Left lobe of liver (tissue), 2 donors: ENCODE data around the gene TOMM7. TPM values are rescaled to one million over a fixed set of nuclear protein-coding genes. Genes with fewer than 3 reads are reported as not detected.
A peak's percentile ranks its signal among the peaks of the same experiment; 100 is the strongest.
"Not testable (repeated sequence)": the region's sequence is repeated elsewhere in the genome, so short reads cannot be mapped to it uniquely, and the experiment has no call there.

Source experiments
- ATAC-seq: fragments of 200-7000 bp; cut with Tn5 transposase; one replicate; pipeline ENCODE4 v1.9.1; 2020; ENCODE audit warnings: mild to moderate bottlenecking, moderate library complexity
- DNase-seq: peaks from one replicate; pipeline ENCODE4 v3.0.0-alpha.2; 2020; ENCODE audit warnings: low spot score
- total RNA-seq: library from RNA; stranded (reverse); gene quantifications from one replicate; pipeline ENCODE4 v1.2.1, GENCODE V29; 2021
- donor health status: DM: no; HTN: no; CAD: no; lungs with moderate emphysema.
- donor health status: DM: no; HTN: yes; CAD: no.

Gene TOMM7
- total RNA-seq, 1 donor from 2014 or later, result 146 TPM

DNA sequence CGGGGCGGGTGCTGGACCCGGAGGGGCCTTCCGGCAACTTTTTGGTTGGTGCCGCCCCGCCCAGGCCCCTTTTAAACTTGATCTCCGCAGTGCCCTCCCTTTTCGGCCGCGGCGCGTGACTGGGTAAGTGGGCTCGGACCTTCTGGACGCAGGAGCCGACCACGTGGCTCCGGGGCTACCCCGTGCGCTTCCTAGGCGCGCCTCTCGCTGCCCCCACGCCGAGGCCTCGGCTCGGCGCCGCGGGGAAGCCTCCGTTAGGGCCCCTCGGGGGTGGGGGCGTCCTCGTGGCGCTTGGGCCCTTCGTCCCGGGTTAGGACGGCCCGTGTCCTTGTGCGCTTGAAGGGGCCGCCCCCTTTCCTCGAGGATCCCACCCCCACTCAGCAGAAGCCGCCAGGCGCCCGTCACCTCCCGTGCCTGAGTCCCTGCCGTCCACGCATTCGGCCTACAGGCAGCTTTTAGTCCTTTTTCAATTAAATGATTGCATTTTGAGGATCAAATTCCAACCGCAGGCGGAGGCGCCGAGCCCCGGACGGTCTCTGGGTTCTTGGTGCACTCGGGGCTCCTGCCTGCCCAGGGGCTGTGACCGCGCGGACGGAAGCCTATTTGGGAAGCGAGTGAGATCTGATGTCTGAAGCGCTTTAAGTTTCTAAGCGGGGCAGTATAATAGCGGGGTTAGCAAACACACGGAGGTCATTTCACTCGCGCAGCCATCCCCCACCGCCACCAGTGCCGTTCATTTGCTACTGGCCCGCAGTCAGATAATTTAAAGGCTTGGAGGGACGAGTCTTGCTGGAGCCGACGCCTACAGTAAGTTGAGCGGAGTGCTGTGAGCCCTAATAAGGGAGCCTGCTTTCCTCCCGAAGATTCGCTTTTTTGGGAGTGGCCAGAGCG is 31.8 kb upstream of the TOMM7 start:
- DNase-seq (peak; percentile 78), ATAC-seq (peak; percentile 93)

DNA sequence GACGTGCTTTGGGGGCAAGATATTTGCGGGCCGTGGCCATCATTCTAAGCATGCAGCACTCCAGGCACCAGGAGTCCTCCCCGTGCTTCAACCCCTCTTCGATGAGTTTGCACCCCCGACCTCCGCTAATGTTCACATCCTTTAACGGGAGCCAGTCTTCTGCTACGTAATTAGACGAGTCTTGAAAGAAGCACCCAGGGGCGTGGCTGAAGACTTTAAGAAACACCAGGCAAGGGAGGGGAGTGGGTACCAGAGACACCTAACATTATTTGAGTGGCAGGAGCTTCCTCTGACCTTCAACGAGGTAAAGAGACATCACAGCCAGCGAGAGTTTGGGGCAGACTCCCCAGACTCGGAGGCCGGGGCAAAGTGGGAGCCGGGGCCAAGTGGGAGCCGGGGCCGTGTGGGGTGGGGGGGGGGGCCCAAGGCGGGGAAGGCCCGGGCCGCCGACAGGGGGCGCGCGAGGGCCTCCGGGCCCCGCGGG is 31.1 kb upstream of the TOMM7 start:
- DNase-seq (no peak), ATAC-seq (no peak)

DNA sequence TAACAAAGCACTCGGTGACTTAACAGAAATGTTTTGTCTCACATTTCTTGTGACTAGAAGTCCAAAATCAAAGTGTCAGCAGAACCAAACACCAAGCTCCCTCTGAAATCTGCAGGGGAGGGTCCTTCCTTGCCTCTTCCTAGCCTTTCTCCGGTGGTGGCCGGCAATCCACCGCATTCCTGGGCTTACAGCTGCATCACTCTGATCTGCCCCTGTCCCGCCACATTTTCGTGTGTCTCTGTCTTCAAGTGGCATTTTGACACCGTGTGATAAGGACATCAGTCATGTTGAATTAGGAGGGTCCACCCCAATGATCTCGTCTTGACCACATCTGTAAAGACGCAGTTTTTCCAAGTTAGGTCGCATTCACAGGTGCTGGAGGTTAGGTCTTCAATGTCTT is 30.5 kb upstream of the TOMM7 start:
- ATAC-seq, result no peak
- DNase-seq, result no peak

DNA sequence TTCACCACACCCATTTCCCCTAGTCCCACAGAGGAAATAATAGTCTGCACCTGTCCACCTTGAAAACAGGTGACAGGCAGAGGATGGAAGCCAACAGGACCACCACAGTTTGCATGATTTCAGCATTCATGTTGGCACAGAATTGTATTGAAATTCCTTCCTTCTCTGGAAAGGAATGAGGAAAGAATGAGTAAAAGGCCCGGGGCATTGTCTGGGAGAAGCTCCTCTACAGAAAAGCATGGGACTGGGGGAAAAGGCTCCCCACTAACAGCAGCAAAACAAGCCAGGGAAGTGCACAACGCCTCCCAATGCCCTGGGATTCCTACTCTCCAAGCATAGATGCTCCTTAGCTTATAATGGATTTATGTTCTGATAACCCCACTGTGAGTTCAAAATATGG is 28.5 kb upstream of the TOMM7 start:
- no peak for DNase-seq
- no peak for ATAC-seq

DNA sequence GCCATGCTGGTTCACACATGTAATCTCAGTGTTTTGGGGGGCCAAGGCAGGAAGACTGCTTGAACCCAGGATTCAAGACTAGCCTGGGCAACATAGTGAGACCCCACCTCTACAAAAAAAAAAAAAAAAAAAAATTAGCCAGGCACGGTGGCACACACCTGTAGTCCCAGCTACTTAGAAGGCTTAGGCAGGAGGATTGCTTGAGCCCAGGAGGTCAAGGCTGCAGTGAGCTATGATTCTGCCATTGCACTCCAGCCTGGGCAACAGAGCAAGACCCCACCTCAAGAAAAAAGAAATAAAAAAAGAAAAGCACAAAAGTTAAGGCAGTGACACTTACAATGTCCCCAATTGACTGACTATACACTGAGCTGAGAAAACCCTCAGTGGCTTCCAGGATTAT is 27.7 kb upstream of the TOMM7 start:
- not testable (repeated sequence) for DNase-seq, ATAC-seq

DNA sequence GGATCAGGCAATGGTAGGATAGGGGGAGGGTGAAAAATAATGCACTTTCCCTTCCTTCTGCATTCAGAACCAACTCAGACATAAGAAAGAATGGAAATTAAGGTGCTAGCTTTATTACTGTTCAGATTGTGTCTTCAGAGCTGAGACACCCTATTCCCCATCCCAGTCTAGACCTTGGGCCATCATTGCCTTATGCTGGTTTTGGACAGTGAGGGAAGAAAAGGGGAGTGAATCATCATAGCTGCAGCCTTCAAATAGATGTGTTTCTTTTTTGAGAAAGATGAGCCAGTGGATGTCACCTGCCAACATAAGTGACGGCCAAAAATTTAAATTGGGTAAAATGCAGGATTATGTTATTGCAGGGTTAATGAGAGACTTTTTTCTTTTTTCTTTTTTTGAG is 27.0 kb upstream of the TOMM7 start:
- ATAC-seq (no peak), DNase-seq (no peak)

DNA sequence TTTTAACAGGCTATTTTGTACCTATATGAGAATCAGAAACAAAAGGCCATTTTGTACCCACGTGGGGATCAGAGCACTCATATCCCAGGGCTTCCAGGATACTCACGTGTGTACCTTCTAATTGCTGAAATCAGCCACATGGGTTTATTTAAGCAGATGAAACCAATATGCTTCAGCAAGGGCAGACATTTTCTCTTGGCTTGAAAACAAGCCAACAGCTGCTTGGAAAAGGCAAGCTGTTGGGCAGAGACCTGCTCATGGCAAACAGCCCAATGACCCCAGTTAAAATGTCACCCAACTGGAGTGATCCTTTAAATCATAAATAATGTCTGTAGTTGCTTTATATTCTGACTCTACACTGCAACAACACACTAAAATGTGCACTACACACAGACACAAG is 26.5 kb upstream of the TOMM7 start:
- ATAC-seq (no peak), DNase-seq (no peak)

DNA sequence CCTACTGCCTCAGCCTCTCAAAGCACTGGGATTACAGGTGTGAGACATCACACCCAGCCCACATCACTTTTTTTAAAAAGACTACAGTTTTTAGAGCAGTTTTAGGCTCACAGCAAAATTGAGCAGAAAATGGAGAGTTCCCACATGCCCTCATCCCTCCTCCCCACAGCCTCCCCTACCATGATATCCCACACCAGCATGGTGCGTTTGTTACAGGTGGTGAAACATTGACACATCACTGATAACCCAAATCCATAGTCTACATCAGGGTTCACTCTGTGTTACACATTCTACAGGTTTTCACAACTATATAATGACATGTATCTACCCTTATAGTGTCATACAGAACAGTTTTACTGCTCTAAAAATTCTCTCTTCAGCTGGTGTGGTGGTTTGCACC is 24.3 kb upstream of the TOMM7 start:
- ATAC-seq (no peak), DNase-seq (no peak)

DNA sequence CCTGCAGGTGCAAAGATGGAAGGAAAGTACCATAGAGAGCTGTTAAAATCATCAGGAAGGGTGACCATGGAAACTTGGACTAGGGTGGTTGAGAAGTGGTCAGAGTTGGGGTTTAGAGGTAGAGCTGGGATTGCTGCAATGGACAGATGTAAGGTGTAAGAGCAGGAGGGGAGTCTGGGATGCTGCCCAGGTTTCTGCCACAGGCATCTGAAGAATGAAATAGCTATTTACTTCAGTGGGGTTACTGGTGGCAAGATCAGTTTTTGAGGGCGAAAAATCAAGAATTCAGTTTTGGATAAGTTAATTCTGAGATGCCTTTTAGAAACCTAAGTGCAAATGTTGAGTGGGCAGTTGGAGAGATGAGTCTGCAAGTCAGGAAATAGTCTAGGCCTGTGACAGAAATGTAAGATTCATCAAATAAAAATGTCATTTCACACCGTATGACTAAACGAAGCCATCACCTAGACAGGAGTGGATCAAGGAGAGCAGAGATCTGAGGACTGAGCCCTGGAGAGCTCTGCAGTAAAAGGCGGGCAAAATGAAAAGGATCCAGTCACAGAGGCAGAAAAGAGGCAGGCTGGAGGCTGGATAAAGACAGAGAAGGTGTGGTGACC is 22.7 kb upstream of the TOMM7 start:
- ATAC-seq (no peak), DNase-seq (no peak)

DNA sequence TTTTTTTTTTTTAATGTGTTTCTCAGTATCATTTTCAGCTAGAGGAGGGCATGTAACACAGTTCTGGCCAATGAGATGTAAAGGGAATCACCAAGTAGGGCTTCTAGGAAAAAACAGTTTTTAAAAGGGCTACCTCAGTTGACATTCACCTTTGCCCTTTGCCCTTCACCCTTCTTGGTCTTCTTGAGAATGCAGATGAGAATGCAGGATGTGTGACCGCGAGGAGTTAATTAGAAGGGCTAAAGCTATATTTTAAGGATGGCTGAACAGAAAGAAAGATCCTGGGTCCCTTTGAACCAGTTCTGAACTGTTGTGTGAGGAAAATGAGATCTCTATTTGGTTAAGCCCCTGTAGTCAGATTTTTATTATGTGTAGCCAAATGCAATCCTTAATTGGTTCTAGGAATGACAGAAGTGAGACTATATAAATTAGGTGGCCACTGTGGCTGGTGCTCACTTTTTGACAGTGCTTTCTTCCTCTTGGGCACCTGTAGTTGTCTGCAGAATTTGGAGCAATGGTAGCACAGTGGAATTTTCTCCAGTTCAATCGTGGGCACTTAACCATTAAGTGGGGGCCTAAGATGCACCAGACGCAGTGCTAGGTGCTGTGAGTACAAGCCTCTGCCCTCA is 21.1 kb upstream of the TOMM7 start:
- DNase-seq (no peak), ATAC-seq (no peak)

DNA sequence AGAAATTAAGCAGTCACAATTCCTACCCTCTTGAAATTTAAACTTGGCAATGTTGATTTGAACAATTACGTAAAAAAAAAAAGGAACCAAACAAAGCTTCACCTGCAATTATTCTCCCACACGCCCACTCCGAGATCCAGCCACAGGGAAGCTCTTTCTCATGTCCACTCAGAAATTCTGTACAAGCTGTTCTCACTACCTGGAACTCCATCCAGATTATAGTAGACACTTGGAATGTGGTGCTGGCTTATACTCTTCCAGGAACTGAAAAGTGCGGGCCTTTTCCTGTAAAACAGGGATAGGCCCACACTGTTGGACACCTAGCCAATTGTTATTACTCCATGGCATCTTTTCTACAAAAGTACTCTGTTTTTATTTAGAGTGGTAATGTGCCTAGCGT is 20.3 kb upstream of the TOMM7 start:
- DNase-seq, result no peak
- no peak for ATAC-seq

DNA sequence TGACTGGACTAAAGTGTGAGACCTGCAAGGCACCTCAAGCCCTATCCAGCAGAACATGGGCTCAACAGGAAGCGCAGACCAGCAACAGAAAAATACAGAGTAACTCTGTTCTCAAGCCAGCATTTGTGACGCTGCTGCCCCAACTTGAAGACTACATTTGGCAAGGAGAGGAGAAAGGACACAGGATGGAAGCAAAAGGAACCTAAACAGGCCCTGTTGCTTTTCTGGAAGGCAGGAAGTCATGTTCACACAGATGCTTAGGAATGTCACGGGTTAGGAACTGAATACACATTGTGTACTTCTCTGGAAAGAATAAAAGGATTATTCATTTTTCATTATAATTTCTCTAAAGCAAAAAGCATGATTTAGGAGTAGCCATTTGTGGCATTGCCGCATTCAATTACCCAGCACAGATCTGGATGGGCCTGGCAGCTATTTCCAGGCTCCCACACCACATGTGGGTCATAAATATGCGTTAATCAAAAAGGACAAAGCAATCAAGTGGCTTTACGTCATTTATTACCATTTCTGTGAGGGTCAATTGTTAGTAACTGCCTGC is 19.8 kb upstream of the TOMM7 start:
- DNase-seq, result no peak
- ATAC-seq, result peak; percentile 15

DNA sequence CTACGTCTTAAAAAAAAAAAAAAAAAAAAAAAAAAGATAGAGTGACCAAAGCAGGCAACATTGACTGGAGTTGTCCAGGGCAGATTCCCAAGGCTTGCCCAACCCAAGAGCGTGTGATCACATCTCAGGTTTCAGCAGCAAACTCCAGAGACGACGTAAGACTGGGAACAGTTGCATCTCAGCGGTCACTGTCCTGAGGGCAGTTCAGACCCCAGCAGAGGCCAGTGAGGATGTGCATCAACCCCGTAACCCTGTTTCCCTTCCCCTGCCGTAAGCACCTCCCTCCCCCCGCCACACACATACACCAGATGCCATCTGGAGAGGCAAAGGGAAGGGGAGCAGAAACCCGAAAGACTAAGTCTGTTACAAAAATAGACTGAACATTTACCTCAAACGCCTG is 19.3 kb upstream of the TOMM7 start:
- DNase-seq, result no peak
- ATAC-seq, result peak; percentile 28

DNA sequence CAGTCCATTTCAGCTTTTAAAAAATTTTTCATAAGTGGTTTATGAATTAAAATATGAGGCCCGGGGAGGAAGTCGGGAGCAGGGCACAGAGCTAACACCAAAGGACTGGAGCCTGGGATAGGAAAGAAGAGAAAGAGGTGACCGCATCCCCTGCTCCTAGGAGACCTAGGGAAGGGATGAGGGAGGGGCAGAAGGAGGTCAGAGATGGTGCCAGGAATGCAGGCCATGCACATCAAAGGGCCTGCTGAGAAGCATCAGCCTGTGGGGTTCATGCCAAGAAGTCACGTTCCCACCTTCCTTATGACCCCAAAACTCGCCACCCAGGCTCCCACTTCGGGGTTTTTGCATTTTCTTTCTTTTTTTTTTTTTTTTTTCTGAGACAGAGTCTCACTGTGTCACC is 14.7 kb upstream of the TOMM7 start:
- DNase-seq, result no peak
- ATAC-seq, result no peak

DNA sequence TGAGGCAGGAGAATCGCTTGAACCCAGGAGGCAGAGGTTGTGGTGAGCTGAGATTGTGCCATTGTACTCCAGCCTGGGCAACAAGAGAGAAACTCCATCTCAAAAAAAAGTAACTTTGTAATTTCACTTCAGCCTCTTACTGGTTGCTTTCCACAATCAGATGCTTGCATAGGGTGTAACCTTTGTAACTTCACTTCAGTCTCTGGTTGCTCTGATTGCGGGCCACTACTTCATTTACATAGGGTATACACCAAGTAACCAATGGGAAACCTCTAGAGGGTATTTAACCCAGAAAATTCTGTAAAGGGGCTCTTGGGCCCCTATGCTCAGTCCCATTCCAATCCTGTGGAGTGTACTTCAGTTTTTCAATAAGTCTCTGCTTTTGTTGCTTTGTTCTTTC is 13.9 kb upstream of the TOMM7 start:
- not testable (repeated sequence) for ATAC-seq, DNase-seq

DNA sequence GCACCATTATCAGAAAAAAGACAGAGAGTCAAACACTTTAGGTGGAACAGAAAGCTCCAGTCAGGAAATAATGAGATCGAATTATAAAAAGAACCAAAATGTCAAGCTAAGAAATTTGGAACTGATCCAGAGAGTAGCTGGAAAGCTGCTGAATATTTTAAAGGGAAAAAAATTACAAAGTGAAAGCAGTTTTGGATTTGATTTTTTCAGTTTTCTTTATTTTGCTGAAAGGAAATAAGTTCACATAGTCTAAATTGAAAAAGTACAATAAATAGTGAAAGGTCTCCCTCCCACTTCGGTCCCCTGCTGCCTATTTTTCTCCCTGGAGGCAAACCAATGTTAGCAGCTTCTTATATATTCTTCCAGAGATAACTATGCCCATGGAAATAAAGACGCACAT is 11.3 kb upstream of the TOMM7 start:
- ATAC-seq (no peak), DNase-seq (no peak)

DNA sequence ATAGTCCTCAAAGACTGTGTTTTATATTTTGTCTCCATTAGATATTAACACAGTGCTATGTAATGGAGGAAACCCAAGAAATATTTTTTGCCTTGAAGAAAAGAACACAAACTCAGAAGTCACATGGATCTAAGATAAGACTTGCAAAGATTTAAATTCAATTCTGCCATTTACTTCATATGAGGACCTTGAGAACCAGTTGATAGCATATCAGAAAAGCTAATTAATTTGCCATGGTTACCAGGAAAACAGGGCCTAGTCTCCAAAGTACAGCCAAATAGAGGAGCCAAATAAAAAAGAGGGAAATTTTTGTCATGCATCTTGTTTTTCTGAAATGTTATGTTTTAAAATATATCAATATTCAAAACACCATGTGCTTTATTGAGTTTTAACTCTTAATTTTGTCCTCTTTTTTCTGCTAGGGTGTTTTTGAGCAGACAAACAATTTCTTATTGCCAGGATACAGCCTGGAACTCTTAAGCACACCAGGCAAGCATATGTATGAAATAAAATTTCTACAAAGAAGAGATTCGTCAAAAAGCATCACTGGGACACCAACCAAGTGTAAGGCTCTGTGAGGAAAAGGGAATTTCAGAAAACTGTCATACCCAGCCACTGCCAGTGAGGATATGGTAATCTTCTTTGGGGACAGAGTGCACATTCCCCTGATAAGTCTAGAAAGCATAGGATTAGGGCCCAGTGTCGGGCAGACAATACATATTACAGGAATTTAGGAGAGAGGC is 10.6 kb upstream of the TOMM7 start:
- DNase-seq (no peak), ATAC-seq (no peak)

DNA sequence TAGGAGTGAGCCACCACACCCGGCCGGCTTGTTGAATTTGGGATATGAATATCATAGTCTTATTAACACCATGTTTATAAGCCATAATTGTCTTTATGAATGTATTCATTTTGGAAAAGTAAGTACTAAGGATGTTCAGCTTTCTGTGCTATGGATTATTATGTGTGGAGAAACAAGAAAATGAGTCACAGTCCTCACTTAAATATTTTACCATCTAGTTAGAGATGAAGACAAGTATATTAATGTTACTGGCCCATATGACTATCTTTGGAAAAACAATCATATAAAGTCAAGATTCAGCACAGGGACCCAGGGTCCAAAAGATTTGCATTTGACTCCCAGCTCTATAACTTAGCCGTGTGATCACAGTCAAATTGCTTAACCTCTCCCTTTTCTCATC is 9.8 kb upstream of the TOMM7 start:
- ATAC-seq, result no peak
- DNase-seq, result no peak

DNA sequence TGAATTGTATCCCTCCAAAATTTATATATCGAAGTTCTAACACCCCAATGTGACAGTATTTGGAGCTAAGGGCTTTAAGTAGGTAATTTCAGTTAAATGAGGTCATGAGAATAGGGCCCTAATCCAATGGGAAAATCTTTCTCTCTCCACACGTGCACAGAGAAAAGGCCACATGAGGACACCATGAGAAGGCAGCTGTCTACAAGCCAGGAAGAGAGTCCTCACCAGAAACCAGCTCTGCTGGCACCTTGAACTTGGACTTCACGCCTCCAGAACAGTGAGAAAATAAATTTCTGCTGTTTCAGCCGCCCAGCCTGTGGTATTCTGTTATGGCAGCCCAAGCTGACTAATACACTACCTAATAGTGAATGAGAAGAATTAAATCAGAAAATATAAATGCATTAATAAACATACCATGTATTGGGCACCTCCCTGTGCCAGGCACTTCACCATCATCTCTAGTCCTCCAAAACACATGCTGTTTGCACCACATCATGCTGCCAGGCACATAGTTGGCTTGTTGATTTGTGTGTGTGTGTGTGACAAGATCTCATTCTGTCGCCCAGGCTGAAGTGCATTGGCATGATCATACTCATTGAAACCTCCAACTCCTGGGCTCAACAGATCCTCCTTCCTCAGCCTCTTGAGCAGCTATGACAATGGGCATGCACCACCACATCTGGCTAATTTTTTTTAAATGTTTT is 9.1 kb upstream of the TOMM7 start:
- DNase-seq (no peak), ATAC-seq (no peak)

DNA sequence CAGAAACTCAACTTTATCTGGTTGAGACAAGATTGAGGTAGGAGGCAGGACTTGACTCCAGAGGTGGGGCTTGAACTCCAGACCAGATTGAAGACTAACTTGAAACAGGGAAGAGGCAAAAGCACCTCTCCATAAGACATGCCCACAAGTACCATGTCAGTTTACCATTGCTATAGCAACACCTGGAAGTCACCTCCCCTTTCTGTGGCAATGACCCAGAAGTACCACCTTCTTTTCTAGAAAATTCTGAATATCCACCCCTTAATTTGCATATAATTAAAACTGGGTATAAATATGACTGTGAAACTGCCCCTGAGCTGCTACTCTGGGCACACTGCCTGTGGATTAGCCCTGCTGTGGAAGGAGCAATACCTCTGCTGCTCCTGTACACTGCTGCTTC is 4.9 kb upstream of the TOMM7 start:
- DNase-seq (no peak), ATAC-seq (no peak)
